ENCODE results near the gene UBE2H.

The UBE2H gene

GRCh38 chr7:129946282-129946681 is 6.5 kb downstream of the UBE2H start:
- H3K4me3 ChIP-seq (ENCODE audit: low read depth, low read length) = no peak overlapping the region
- TF ChIP-seq, protein P1, sequence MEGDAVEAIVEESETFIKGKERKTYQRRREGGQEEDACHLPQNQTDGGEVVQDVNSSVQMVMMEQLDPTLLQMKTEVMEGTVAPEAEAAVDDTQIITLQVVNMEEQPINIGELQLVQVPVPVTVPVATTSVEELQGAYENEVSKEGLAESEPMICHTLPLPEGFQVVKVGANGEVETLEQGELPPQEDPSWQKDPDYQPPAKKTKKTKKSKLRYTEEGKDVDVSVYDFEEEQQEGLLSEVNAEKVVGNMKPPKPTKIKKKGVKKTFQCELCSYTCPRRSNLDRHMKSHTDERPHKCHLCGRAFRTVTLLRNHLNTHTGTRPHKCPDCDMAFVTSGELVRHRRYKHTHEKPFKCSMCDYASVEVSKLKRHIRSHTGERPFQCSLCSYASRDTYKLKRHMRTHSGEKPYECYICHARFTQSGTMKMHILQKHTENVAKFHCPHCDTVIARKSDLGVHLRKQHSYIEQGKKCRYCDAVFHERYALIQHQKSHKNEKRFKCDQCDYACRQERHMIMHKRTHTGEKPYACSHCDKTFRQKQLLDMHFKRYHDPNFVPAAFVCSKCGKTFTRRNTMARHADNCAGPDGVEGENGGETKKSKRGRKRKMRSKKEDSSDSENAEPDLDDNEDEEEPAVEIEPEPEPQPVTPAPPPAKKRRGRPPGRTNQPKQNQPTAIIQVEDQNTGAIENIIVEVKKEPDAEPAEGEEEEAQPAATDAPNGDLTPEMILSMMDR (IDR thresholded peaks at IDR 0.05; ENCODE audit: insufficient read depth, low read depth, low read length, missing control alignments) = no peak
- DNase-seq (ENCODE audit: low read depth) = no peak

DNA sequence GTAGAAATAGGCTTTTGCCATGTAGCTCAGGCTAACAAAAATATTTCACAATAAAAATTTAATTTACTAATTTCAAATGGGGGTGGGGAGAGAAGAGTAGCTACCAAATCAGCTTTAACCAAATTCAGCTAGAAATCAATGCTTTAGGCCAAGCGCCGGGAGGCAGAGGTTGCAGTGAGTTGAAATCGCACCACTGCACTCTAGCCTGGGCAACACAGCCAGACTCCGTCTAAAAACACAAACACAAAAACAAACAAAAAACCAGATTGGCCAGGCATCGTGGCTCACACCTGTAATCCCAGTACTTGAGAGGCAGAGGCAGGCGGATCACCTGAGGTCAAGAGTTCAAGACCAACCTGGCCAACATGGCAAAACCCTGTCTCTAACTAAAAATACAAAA is 9.4 kb downstream of the UBE2H start:
- TF ChIP-seq, protein P1 (IDR thresholded peaks at IDR 0.05; ENCODE audit: insufficient read depth, low read depth, low read length, missing control alignments) = no peak
- no peak overlapping the region for H3K4me3 ChIP-seq (ENCODE audit: low read depth, low read length)
- DNase-seq (ENCODE audit: low read depth) = no peak

GRCh38 chr7:129940329-129940728 is 12.4 kb downstream of the UBE2H start:
- no peak for DNase-seq (ENCODE audit: low read depth)
- TF ChIP-seq, protein P1 (IDR thresholded peaks at IDR 0.05; ENCODE audit: insufficient read depth, low read depth, low read length, missing control alignments) = no peak
- no peak overlapping the region for H3K4me3 ChIP-seq (ENCODE audit: low read depth, low read length)

GRCh38 chr7:129939881-129940280 is 12.9 kb downstream of the UBE2H start:
- no peak for DNase-seq (ENCODE audit: low read depth)
- no peak overlapping the region for H3K4me3 ChIP-seq (ENCODE audit: low read depth, low read length)
- TF ChIP-seq, protein P1 (IDR thresholded peaks at IDR 0.05; ENCODE audit: insufficient read depth, low read depth, low read length, missing control alignments) = no peak

GRCh38 chr7:129933627-129934026 is 19.1 kb downstream of the UBE2H start:
- TF ChIP-seq, protein P1 (IDR thresholded peaks at IDR 0.05; ENCODE audit: insufficient read depth, low read depth, low read length, missing control alignments) = no peak
- no peak for DNase-seq (ENCODE audit: low read depth)
- H3K4me3 ChIP-seq (ENCODE audit: low read depth, low read length) = no peak overlapping the region

- DNase-seq (ENCODE audit: low read depth) = no peak
Observed at GRCh38 chr7:129926618-129927017, 26.1 kb downstream of the UBE2H start.

More at GRCh38 chr7:129926618-129927017, 26.1 kb downstream of the UBE2H start:
- TF ChIP-seq, protein P1 (IDR thresholded peaks at IDR 0.05; ENCODE audit: insufficient read depth, low read depth, low read length, missing control alignments) = no peak
- no peak overlapping the region for H3K4me3 ChIP-seq (ENCODE audit: low read depth, low read length)
